Breast epithelium (tissue), 4 donors: ENCODE measurements around the gene CYP2E1. TPM values are rescaled to one million over a fixed set of nuclear protein-coding genes. Genes with fewer than 3 reads are reported as not detected.
"Not testable (repeated sequence)": the region's sequence is repeated elsewhere in the genome, so short reads cannot be mapped to it uniquely, and the experiment has no call there.

Experiments used
- DNase-seq, 2 donors: peaks; one replicate each; pipeline ENCODE4 v3.0.0-alpha.2; 2019; ENCODE audit warnings: low spot score in 2 of 2
- H3K27ac ChIP-seq, 2 donors: fragments of 200-600 bp; sonication (generic) in 1 of 2; one replicate each; pipeline ENCODE4 v1.5.1; 2016 to 2019; ENCODE audit warnings: mild to moderate bottlenecking in 1 of 2
- H3K27me3 ChIP-seq, 2 donors: fragments of 200-600 bp; sonication (generic) in 1 of 2; one replicate each; pipeline versions ENCODE4 v1.5.1 to v1.6.0; 2017 to 2019; ENCODE audit warnings: control low read depth in 1 of 2, mild to moderate bottlenecking in 1 of 2
- H3K36me3 ChIP-seq: fragments of 200-600 bp; one replicate; pipeline ENCODE4 v1.5.1; 2019
- H3K4me1 ChIP-seq, 2 donors: fragments of 200-600 bp; sonication (generic); one replicate each; pipeline ENCODE4 v1.5.1; 2016 to 2019; ENCODE audit warnings: control low read depth in 1 of 2
- H3K4me3 ChIP-seq, 3 donors: fragments of 200-600 bp; sonication (generic); 1 replicate in 2 of 3; 2 replicates in 1 of 3; pipeline ENCODE4 v1.5.1; 2016 to 2019; ENCODE audit warnings: mild to moderate bottlenecking in 3 of 3, moderate library complexity in 2 of 3
- H3K9me3 ChIP-seq, 2 donors: fragments of 200-600 bp; sonication (generic) in 1 of 2; one replicate each; pipeline ENCODE4 v1.5.1; 2016 to 2019; ENCODE audit warnings: control low read depth in 1 of 2
- POLR2A ChIP-seq: fragments of 450-650 bp; IDR thresholded peaks from one replicate; pipeline ENCODE4 v1.6.1; 2016; ENCODE audit warnings: antibody characterized with exemption, mild to moderate bottlenecking, moderate library complexity
- POLR2AphosphoS5 ChIP-seq, 3 donors: sonication (generic); formaldehyde crosslinking; IDR thresholded peaks; one replicate each; pipeline ENCODE4 v1.6.1; 2017; ENCODE audit warnings: antibody characterized with exemption in 3 of 3
- intact Hi-C: fragments of 100-400 bp; cut with DNase I; formaldehyde crosslinking; loops from one replicate; pipeline ENCODE4 v1.15.1; 2023; ENCODE audit warnings: low total_unique reads
- total RNA-seq, 3 donors: library from RNA; depleted of rRNA; stranded (reverse); fragments of >200 nt; gene quantifications; one replicate each; pipeline ENCODE4 v1.1.0, GENCODE V29; 2016
- TF ChIP-seq, protein P1 (sequence below), 3 donors: fragments of 450-650 bp; IDR thresholded peaks; one replicate each; pipeline ENCODE4 v1.5.1; 2016 to 2017; ENCODE audit warnings: antibody characterized with exemption in 3 of 3, mild to moderate bottlenecking in 3 of 3, moderate library complexity in 3 of 3

The CYP2E1 gene
- total RNA-seq, 3 donors from 2014 or later, result 0.96 to 3.4 (median 0.98) TPM

DNA sequence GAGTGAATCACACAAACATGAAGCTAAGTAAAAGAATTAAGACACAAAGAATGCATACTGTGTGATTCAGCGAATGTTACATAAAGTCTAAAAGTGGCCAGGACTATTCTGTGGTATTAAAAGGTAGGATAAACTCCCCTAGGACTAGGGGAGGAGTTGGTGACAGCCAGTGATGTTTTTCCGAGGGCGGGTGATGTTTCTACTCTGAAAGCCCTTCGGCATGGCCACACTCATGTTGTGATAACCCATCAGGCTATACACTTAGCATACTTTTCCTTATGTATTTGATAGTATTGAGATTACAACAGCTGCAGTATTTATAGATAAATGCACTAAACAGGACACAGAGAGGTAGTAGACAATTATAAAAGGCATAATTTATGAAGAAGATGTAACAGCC lies 15.8 kb upstream of the CYP2E1 start:
- intact Hi-C loops, result no loop called here
- Histone ChIP-seq H3K4me1 (no peaks in the 10 kb centered on the region), H3K27me3 (no peaks in the 10 kb centered on the region), H3K36me3 (no peaks in the 10 kb centered on the region), H3K9me3 (peaks cover 0 to 13% of the 10 kb centered on the region in 2 donors), H3K4me3 (no peak overlapping the region), H3K27ac (no peak overlapping the region)
- DNase-seq, result no peak
- no peak for TF ChIP-seq POLR2A
- no peak for TF ChIP-seq POLR2AphosphoS5 (IDR thresholded peaks at IDR 0.05)
- TF ChIP-seq, protein P1, sequence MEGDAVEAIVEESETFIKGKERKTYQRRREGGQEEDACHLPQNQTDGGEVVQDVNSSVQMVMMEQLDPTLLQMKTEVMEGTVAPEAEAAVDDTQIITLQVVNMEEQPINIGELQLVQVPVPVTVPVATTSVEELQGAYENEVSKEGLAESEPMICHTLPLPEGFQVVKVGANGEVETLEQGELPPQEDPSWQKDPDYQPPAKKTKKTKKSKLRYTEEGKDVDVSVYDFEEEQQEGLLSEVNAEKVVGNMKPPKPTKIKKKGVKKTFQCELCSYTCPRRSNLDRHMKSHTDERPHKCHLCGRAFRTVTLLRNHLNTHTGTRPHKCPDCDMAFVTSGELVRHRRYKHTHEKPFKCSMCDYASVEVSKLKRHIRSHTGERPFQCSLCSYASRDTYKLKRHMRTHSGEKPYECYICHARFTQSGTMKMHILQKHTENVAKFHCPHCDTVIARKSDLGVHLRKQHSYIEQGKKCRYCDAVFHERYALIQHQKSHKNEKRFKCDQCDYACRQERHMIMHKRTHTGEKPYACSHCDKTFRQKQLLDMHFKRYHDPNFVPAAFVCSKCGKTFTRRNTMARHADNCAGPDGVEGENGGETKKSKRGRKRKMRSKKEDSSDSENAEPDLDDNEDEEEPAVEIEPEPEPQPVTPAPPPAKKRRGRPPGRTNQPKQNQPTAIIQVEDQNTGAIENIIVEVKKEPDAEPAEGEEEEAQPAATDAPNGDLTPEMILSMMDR (IDR thresholded peaks at IDR 0.05), result no peak

DNA sequence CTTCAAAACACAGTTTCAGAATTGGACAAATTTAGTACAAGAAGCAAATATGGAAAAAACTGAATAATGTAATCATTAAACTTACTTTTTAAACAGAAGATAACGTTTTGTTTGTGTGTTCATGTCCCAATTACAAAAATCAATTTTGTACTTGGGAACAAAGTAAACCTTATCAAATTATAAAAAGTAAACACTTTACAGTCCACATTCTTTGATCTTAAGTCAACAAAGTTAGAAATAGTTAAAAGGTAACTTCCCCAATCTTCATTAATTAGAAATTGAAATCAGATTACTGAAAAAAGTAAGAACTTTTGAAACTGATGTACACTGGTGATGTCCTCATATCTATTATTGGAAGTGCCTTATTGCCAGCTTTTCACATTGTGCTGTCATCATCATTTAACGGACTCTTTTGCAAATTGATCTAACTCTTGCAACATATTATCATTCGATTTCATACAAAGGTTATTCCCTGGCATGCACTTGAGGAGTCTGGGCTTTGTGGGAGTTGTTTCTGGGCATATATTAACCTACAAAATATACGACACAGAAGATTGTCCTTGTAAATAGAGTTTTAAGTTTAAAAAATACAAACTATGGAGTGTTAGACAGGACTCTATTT lies 15.1 kb upstream of the CYP2E1 start:
- Histone ChIP-seq H3K9me3 (peaks cover 0 to 13% of the 10 kb centered on the region in 2 donors), H3K4me3 (no peak overlapping the region), H3K27me3 (no peaks in the 10 kb centered on the region), H3K36me3 (no peaks in the 10 kb centered on the region), H3K4me1 (no peaks in the 10 kb centered on the region), H3K27ac (no peak overlapping the region)
- DNase-seq, result no peak
- TF ChIP-seq, protein P1 (IDR thresholded peaks at IDR 0.05), result no peak
- TF ChIP-seq POLR2A (no peak), POLR2AphosphoS5 (IDR thresholded peaks at IDR 0.05) (no peak)
- intact Hi-C loops, result no loop called here

DNA sequence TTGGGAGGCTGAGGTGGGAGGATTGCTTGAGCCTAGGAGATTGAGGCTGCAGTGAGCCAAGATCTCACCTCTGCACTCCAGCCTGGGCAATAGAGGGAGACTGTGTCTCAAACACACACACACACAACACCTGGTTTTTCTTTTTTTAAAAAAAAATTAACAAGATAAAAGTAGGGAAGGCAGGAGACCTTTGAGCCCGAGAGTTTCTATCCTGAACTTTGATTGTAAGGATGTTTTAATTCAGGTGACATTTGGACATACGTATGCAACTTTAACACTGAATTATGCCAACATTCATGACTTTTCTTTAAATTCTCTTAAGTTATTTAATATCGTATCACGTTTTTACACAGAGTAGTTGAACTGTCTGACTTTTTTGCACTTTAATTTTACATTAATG lies 11.7 kb upstream of the CYP2E1 start:
- H3K4me1 ChIP-seq, result no peaks in the 10 kb centered on the region
- intact Hi-C loops, result no loop called here
- TF ChIP-seq POLR2AphosphoS5 (IDR thresholded peaks at IDR 0.05) (no peak), POLR2A (no peak)
- TF ChIP-seq, protein P1 (IDR thresholded peaks at IDR 0.05), result no peak
- DNase-seq, result no peak
- H3K27ac ChIP-seq, result no peak overlapping the region
- H3K27me3 ChIP-seq, result no peaks in the 10 kb centered on the region
- H3K36me3 ChIP-seq, result no peaks in the 10 kb centered on the region
- no peak overlapping the region for H3K4me3 ChIP-seq
- H3K9me3 ChIP-seq, result no peaks in the 10 kb centered on the region

DNA sequence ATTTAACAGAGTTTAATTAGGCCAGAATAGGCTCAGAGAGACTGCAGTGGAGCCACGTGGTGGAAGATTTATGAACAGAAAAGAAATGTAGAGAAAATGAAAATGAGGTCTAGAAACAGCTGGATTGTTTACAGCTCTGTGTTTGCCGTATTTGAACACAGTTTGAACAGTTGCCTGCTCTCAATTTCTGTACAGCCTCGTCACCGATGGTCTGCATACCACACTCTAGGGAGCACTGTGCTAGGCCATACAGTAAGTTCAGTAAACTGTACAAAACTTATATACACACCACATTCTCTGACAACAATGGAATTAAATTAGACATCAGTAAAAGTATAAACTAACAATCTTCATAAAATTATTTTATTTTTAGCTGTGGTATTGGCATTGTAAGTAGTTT lies 11.1 kb upstream of the CYP2E1 start:
- DNase-seq, result no peak
- intact Hi-C loops, result no loop called here
- Histone ChIP-seq H3K4me3 (no peak overlapping the region), H3K36me3 (no peaks in the 10 kb centered on the region), H3K9me3 (no peaks in the 10 kb centered on the region), H3K27ac (no peak overlapping the region), H3K4me1 (no peaks in the 10 kb centered on the region), H3K27me3 (no peaks in the 10 kb centered on the region)
- TF ChIP-seq, protein P1 (IDR thresholded peaks at IDR 0.05), result no peak

DNA sequence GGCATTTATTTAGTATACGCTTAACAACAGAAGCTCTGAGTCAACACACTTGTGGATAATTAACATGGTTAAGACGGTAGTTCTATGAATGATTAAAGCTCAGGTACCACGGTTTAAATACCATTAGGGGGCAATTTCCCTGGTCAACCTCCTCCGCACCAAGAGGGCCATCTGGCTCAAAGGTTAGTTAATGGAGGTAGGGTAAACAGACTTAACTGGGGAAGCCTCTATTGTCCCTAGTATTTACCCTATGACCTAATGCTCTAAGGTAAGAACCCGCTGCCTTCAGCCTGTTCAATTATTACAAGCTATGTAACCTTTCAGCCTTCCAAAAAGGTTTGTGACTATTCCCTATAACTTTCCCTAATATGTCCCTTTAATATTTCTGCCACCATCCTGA lies 8.6 kb upstream of the CYP2E1 start:
- H3K9me3 ChIP-seq, result peaks cover 0 to 11% of the 10 kb centered on the region in 2 donors
- intact Hi-C loops, H3K4me1 ChIP-seq, H3K36me3 ChIP-seq, H3K27me3 ChIP-seq, H3K27ac ChIP-seq, DNase-seq, H3K4me3 ChIP-seq: not testable (repeated sequence)
